ENCODE measurements around the gene SPATC1L.

DNA sequence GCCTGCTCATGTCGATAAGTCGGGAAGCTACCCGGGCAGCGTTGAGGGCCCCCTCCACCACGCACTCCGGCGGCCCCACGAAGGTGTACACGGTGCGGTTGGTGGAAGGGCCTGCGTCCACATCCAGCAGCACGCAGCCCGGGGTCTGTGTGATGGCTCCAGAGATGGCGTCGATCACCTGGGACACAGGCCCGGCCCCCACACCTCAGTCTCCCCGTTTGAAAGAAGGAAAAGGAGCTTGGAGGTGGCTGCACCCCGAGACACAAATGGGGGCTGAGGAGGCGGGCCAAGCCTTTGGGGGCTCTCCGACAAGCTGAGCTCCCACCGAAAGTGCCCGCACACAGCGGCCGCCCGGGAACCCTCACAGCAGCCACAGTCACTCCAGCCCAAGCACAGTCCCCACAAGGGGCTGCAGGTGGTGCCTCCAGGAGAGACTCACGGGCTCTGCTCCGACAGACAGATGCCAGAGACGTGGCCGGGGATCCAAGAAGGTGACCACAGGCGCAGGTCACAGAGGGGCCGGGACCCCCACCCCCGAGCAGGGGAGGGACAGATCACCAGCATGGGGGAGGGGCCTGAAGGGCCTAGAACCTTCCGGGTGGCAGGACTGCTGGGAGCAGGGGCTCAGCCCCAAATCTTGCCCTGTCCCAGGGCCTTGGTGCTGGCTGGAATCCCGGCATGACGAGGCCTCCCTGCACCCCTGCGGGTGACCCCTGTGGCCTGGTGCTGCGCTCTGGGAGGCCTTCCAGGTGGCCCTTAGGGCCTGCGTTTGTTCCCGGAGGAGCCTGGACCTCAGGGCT lies 29.9 kb downstream of the SPATC1L start:
- TF ChIP-seq, protein P1, sequence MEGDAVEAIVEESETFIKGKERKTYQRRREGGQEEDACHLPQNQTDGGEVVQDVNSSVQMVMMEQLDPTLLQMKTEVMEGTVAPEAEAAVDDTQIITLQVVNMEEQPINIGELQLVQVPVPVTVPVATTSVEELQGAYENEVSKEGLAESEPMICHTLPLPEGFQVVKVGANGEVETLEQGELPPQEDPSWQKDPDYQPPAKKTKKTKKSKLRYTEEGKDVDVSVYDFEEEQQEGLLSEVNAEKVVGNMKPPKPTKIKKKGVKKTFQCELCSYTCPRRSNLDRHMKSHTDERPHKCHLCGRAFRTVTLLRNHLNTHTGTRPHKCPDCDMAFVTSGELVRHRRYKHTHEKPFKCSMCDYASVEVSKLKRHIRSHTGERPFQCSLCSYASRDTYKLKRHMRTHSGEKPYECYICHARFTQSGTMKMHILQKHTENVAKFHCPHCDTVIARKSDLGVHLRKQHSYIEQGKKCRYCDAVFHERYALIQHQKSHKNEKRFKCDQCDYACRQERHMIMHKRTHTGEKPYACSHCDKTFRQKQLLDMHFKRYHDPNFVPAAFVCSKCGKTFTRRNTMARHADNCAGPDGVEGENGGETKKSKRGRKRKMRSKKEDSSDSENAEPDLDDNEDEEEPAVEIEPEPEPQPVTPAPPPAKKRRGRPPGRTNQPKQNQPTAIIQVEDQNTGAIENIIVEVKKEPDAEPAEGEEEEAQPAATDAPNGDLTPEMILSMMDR (IDR thresholded peaks at IDR 0.05), result no peak
- no peak for TF ChIP-seq EZH2 (IDR thresholded peaks at IDR 0.05; ENCODE audit: borderline replicate concordance, insufficient read depth, low read depth, low read length, poor library complexity, severe bottlenecking)

Measured in B cell (primary cell).